Chondrocyte (in vitro differentiated cells): ENCODE data around the gene DSCAM. TPM values are rescaled to one million over a fixed set of nuclear protein-coding genes. Genes with fewer than 3 reads are reported as not detected.

Experiments
- DNase-seq: peaks from one replicate; pipeline ENCODE4 v3.0.0; 2021; ENCODE audit warnings: mixed read lengths, low spot score
- H3K27ac Mint-ChIP-seq: one replicate; pipeline ENCODE4 v1.8.0; 2021; ENCODE audit warnings: mild to moderate bottlenecking, moderate library complexity, mixed read lengths; ENCODE audit not compliant: unreplicated experiment
- H3K27me3 Mint-ChIP-seq: 2 replicates; pipeline ENCODE4 v1.8.0; 2021; ENCODE audit warnings: low read depth, mixed read lengths
- H3K36me3 Mint-ChIP-seq: 2 replicates; pipeline ENCODE4 v1.8.0; 2021; ENCODE audit warnings: low read depth, mixed read lengths
- H3K4me1 Mint-ChIP-seq: 2 replicates; pipeline ENCODE4 v1.8.0; 2021; ENCODE audit warnings: low read depth, mild to moderate bottlenecking, mixed read lengths
- H3K4me3 Mint-ChIP-seq: one replicate; pipeline ENCODE4 v1.8.0; 2021; ENCODE audit warnings: mild to moderate bottlenecking, moderate library complexity, mixed read lengths; ENCODE audit not compliant: unreplicated experiment
- H3K9me3 Mint-ChIP-seq: 2 replicates; pipeline ENCODE4 v1.8.0; 2021; ENCODE audit warnings: low read depth, mixed read lengths
- total RNA-seq: library from RNA; stranded (reverse); gene quantifications from 3 replicates; pipeline ENCODE4 v1.2.1, GENCODE V29; 2021
- TF ChIP-seq, protein P1 (sequence below): fragments of 200-600 bp; sonication (generic); IDR thresholded peaks from 2 replicates; pipeline ENCODE4 v1.5.0; 2021; ENCODE audit warnings: antibody characterized with exemption, mild to moderate bottlenecking, moderate library complexity

DSCAM gene
- total RNA-seq, 1 donor from 2014 or later, result not detected

DNA sequence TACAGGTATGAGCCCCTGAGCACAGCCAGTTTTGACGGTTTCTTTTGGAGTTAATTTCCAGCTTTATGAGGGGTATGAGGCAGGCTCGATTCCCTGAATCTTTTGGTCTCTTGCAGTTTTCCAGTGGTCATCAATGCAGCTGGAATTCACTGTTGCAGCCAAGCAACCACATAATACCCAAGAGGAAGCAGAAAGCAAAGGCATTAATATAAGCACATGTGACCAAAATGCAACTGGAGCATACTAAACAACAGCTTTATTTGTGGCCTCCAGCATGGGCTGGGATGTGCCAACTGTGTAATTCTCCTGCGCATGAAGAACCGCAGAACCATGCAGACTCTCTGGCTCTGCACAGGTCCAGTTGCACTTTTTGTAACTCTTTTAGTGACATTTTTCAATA lies 33.0 kb downstream of the DSCAM start:
- H3K9me3 Mint-ChIP-seq, result peaks cover 23% of the 10 kb centered on the region
- no peak for DNase-seq
- no peaks in the 10 kb centered on the region for H3K36me3 Mint-ChIP-seq
- H3K27me3 Mint-ChIP-seq, result no peaks in the 10 kb centered on the region
- H3K4me3 Mint-ChIP-seq, result no peak overlapping the region
- TF ChIP-seq, protein P1, sequence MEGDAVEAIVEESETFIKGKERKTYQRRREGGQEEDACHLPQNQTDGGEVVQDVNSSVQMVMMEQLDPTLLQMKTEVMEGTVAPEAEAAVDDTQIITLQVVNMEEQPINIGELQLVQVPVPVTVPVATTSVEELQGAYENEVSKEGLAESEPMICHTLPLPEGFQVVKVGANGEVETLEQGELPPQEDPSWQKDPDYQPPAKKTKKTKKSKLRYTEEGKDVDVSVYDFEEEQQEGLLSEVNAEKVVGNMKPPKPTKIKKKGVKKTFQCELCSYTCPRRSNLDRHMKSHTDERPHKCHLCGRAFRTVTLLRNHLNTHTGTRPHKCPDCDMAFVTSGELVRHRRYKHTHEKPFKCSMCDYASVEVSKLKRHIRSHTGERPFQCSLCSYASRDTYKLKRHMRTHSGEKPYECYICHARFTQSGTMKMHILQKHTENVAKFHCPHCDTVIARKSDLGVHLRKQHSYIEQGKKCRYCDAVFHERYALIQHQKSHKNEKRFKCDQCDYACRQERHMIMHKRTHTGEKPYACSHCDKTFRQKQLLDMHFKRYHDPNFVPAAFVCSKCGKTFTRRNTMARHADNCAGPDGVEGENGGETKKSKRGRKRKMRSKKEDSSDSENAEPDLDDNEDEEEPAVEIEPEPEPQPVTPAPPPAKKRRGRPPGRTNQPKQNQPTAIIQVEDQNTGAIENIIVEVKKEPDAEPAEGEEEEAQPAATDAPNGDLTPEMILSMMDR, result no peak
- no peak overlapping the region for H3K27ac Mint-ChIP-seq
- H3K4me1 Mint-ChIP-seq, result no peaks in the 10 kb centered on the region

DNA sequence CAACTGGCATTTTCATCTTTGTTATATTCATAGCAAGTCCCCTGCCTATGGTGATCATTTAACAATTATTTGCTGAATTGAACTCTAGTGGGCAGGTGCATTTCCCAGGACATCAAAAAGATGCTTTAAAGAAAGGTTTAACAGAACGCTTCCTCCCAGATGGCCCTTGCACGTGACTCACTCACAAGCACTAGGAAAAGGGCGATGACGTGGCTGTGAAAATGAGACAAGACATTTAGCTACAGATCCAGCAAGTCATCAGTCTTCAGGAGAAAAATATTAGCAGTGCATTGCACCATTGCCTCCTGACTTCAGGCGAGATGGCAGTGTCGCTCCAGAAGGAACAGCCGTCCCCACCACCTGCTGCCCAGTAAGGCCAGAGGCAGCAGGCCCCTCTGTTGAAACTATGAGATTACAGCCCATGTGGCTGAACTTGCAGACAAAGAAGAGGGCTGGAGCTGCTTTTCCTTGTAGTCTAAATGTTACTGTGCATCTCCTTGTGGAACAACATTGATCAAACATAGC lies 37.2 kb downstream of the DSCAM start:
- H3K4me3 Mint-ChIP-seq, result no peak overlapping the region
- no peak for DNase-seq
- H3K36me3 Mint-ChIP-seq, result no peaks in the 10 kb centered on the region
- no peaks in the 10 kb centered on the region for H3K4me1 Mint-ChIP-seq
- TF ChIP-seq, protein P1, result no peak
- H3K27me3 Mint-ChIP-seq, result no peaks in the 10 kb centered on the region
- H3K27ac Mint-ChIP-seq, result no peak overlapping the region
- peaks cover 51% of the 10 kb centered on the region for H3K9me3 Mint-ChIP-seq

DNA sequence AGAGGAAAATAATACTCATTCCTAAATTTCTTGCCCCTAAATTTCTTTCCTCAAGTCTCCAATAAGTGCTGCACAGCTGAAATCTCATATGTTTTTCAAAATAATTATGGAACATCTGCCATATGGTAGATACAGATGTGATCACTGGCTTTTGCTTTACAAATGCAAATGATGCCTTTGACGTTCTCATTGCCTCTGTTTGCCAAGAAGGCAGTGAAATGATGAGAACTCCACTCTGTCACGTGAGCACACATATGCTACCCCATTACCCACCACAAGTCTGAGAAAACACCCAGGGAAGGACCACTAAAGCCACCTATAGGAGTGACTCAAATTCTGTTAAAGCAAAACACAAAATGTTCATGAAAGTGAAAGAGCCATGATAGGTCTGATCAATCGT lies 43.9 kb downstream of the DSCAM start:
- DNase-seq, result no peak
- Mint-ChIP-seq H3K4me1 (no peaks in the 10 kb centered on the region), H3K27ac (no peak overlapping the region), H3K9me3 (peaks cover 62% of the 10 kb centered on the region), H3K27me3 (no peaks in the 10 kb centered on the region), H3K4me3 (no peak overlapping the region), H3K36me3 (no peaks in the 10 kb centered on the region)
- TF ChIP-seq, protein P1, result no peak

DNA sequence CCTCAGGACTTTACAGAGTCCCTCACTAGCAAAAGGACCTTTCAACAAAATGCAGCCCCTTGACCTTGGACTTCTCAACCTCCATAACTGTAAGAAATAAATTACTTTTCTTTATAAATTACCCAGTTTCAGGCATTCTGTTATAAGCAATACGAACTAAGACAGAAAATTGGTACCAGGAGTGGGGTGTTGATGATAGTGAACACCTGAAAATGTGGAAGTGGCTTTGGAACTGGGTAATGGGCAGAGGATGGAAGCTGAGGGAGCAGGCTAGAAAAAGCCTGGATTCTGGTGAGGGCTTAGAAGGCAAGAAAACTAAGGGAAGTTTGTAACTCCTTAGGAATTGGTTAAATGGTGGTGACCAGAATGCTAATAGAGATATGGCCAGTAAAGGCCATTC lies 46.8 kb downstream of the DSCAM start:
- TF ChIP-seq, protein P1, result no peak
- Mint-ChIP-seq H3K36me3 (no peaks in the 10 kb centered on the region), H3K9me3 (peaks cover 63% of the 10 kb centered on the region), H3K4me3 (no peak overlapping the region), H3K27me3 (no peaks in the 10 kb centered on the region), H3K27ac (no peak overlapping the region), H3K4me1 (no peaks in the 10 kb centered on the region)
- no peak for DNase-seq

DNA sequence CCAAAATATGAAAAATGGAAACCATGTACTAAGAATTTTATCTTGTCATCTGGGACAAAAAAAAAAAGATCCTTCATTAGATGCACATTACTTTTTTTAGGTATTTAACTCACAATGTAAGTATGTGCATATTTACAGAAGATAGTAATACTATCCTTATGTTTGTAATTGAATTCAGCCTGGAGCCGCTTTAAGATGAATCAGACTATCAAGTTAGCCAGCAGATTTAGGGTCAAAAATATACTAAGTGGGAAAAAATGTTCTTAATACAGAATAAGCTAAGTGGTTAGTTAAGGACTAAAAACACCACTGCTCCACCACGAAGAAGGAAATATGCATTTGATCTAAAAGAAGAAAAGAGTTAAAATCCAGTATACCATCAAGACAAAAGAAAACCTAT lies 49.1 kb downstream of the DSCAM start:
- H3K27me3 Mint-ChIP-seq, result no peaks in the 10 kb centered on the region
- no peaks in the 10 kb centered on the region for H3K4me1 Mint-ChIP-seq
- H3K36me3 Mint-ChIP-seq, result no peaks in the 10 kb centered on the region
- TF ChIP-seq, protein P1, result no peak
- no peak overlapping the region for H3K27ac Mint-ChIP-seq
- H3K9me3 Mint-ChIP-seq, result peaks cover 54% of the 10 kb centered on the region
- no peak overlapping the region for H3K4me3 Mint-ChIP-seq
- DNase-seq, result no peak
